Stimulated activated CD8-positive, alpha-beta memory T cell treated with anti-CD3 and anti-CD28 coated beads, Interleukin-4, amount 100 ng/mL, for 4 hours (primary cell): ENCODE results near the gene CABP2.
A peak's percentile ranks its signal among the peaks of the same experiment; 100 is the strongest.
"Not testable (repeated sequence)": the region's sequence is repeated elsewhere in the genome, so short reads cannot be mapped to it uniquely, and the experiment has no call there.

Experiments used
- DNase-seq, 2 donors: peaks; one replicate each; pipeline ENCODE4 v3.0.0-alpha.2; 2020; ENCODE audit warnings: low read depth in 2 of 2, low spot score in 1 of 2

The CABP2 gene

GRCh38 chr11:67495234-67496005, 27.8 kb downstream of the CABP2 start:
- no peak for DNase-seq

DNA sequence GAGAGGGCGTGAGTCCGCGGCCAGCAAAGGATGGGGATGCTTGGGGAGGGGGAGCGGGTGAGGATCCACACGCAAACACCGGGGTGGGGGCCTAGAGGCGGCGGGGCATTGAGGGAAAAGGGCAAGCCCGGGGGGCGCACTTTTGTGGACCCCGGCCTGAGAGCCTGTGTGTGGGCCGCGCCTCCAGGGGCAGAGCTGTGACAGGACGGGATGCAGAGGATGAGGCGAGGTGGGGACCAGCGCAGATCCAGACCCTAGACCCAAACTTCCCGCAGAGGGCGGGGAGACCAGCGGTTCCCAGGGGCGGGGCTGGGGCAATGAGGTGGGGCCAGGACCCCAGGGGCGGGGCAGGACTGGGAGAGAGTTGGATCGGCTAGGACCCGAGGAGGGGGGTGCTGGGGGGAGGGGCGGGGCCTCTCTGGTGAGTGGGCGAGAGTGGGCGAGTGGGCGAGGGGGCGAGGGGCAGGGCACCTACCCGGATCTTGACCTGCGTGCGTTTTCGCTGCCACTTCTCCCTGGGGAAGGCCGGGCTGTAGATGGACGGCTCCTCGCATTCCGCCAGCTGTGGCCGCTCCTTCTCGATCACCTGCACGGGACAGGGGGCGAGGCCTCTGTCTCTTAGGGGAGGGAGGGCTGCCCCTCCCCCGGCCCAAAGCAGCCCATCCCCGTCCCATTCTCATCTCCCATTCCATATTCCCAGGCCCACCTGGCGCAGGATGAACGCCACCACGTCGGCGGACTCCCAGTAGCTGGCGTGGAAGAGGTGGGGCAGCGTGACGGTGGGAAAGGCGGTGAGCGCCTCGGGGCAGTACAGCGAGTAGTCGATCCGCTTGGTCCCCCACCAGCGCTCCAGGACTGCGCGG, 28.6 kb downstream of the CABP2 start:
- DNase-seq = no peak

DNA sequence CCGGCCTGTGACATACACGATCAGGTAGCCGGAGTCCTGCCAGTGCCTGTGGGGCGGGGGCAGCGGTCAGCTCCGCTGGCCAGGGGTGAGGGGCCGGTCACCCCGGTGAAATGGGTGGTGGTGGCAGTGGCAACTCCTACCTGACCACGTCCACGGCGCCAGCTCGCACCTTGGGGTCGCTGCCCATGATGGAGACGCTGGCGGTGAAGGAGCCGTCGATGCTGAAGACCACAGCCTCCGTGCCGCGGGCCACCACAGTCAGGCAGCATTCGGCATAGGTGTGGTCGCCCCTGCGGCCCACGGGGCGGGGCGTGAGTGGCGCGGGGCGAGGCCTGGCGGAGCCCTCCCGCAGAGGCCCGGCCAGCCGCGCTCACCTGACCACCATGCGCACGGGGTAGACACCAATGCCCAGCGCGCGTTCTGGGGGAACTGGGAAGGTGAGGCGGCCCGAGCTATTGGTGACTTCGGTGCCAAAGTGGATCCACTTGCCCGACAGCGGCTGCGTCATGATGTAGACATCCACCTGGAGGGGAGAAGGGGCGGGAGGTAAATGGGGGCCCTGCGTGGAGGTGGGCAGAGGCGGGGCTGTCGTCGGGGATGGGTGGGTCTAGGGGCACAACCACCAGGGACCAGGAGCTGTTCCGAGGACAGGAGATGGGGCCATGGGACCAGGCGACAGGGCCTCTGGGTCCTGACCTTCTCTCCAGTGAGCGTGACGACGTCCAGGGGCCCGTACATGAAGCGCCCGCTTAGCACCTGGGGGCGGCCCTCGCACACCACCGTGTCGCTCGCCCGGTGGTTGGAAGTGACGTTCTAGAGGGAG, 29.5 kb downstream of the CABP2 start:
- DNase-seq = no peak

DNA sequence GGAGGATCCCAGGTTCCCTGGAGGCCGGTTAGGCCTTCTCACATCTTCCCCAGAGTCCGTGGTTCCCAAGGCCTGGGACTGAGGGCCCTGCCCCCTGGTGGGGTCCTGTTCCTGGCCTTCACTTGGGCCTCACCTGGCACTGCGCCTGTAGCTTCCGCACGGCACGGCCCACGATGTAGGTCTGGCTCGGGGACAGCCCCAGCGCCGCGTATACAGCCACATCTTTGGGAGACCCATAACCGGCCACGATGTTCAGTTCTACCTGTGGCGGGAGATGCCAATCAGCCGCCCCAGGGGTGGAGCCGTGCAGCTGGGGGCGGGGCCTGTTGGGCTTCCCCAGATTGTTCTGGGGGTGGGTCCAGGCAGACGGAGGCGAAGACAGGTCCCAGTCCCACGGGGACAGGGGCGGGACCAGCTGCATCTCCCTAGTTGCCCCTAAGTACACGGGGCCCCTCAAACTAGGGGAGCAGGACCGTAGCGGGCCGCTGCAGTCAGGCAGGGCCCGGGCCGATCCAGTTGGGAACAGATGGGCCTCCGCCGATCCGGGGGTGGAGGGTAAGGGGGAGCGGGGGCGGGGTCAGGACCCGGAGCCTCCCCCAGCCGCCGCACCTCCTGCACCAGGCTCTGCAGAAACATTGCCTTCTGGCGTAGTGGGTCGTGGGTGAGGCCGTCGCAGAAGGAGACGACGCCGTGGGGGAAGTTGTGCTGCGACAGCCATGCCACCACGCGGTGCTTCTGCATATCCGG, 30.3 kb downstream of the CABP2 start:
- DNase-seq = no peak

DNA sequence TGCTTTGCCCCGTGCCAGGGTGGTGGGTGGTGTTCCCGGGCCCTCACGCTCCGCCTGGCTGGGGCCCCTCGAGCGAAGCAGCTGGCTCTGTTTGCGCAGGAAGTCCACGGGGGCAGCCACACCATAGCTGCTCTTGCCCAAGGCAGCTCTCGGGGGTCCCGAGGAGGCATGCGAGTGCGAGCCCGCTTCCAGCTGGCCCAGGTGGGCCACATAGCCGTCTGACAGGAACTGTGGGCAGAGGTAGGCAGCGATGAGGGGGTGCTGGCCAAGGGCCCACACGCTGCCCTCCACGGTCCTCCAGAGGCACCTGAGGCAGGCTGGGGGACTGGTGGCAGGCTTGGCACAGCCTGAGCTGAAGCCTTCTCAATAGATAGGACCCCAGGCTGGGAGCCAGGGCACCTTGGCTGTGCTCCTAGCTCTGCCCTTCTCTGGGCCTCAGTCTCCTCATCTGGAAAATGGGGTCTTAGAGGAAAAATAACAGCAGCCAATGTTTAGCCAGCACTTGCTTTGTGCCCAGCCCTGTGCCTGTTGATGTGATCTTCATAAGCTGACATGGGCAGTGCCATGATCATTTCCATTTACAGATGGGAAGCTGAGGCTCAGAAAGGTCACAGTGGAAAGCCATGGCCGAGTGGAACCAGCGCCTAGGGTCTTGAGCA, 31.0 kb downstream of the CABP2 start:
- DNase-seq = no peak

DNA sequence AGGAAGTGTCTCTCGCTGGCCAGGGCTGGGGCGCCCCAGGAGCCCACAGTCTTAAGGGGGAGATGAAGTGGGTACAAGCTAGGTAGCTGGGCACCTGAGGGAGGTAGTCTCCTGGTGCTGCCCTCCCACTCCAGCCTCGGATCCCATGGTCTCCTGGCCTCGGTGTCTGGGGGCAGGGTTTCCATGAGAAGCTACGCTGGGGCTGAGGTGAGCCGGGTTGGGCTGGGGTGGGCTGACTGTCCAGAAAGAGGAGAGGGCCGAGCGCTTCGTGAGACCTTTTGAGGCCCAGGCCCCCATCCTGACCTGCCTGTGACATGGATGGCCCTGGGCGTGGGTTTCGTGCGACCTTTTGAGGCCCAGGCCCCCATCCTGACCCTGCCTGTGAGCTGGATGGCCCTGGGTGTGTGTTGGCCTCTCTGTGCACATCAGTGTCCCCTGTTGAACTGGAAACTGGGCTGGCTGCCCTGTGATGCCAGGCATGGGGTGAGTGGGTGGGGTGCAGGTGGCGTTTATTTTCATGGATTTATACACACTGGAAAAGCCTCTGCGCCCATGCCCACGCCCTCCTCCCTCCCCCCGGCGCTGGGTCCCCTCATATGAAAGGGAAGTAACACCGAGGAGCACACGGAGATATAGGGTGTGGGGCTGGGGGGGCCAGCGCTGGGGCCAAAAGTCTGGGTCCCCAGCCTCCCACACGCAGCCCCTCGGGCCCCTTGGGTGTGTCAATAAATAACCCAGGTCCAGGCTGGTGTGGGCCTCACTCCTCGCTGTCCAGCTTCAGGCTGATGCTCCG, 31.8 kb downstream of the CABP2 start:
- DNase-seq = no peak

DNA sequence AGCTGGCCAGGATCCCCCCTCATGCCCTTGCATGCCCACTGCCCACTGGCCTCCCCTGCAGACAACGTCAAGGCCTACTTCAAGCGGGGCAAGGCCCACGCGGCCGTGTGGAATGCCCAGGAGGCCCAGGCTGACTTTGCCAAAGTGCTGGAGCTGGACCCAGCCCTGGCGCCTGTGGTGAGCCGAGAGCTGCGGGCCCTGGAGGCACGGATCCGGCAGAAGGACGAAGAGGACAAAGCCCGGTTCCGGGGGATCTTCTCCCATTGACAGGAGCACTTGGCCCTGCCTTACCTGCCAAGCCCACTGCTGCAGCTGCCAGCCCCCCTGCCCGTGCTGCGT, 32.5 kb downstream of the CABP2 start:
- DNase-seq = no peak

- no peak for DNase-seq
Measured at GRCh38 chr11:67489885-67490726, 33.1 kb downstream of the CABP2 start.

DNA sequence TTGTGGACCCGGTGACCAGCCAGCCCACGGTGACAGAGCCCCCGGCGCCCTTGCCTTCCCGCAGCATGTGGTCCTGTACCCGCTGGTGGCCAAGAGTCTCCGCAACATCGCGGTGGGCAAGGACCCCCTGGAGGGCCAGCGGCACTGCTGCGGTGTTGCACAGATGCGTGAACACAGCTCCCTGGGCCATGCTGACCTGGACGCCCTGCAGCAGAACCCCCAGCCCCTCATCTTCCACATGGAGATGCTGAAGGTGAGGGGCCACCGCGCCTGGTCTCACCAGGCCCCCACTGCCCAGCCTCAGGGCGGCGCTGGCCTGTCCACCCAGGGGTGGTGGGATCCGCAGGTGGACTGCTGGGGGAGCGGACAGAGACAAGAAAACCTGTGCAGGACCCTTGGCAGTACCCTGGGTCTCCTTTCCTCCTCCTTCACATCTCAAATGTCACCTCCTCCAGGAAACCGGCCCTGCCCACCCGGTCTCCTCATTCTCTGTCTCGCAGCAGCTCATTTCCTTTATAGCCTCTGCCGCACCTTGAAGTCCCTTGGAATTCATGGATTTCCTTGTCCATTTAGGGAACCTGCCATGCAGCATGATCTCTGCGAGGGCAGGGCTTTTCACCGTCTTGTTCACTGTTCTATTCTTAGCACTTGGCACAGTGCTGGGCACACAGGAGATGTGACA, 33.9 kb downstream of the CABP2 start:
- DNase-seq = no peak

- no peak for DNase-seq
Measured at GRCh38 chr11:67486481-67487195, 36.6 kb downstream of the CABP2 start.

- not testable (repeated sequence) for DNase-seq
Measured at GRCh38 chr11:67485873-67486361, 37.3 kb downstream of the CABP2 start.

DNA sequence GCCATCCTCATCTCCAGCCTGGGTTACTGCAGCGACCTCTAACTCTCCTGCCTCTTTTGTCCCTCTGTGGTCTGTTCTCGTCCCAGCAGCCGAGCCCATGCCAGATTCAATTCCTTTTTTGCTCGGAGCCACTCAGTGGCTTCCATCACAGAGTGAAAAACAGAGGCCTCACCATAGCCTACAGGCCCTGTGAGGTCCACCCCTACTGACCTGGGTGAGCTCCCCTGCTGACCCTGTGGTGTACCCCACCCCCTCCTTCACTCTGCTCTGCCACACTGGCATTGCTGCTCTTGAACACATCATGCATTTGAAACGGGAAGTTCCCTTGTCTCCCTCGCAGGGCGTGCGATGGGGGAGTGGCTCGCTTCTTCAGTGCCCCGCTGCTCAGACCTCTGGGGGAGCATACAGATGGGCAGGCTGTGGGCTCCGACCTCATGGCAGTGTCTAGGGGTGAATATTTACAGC, 38.4 kb downstream of the CABP2 start:
- no peak for DNase-seq

DNA sequence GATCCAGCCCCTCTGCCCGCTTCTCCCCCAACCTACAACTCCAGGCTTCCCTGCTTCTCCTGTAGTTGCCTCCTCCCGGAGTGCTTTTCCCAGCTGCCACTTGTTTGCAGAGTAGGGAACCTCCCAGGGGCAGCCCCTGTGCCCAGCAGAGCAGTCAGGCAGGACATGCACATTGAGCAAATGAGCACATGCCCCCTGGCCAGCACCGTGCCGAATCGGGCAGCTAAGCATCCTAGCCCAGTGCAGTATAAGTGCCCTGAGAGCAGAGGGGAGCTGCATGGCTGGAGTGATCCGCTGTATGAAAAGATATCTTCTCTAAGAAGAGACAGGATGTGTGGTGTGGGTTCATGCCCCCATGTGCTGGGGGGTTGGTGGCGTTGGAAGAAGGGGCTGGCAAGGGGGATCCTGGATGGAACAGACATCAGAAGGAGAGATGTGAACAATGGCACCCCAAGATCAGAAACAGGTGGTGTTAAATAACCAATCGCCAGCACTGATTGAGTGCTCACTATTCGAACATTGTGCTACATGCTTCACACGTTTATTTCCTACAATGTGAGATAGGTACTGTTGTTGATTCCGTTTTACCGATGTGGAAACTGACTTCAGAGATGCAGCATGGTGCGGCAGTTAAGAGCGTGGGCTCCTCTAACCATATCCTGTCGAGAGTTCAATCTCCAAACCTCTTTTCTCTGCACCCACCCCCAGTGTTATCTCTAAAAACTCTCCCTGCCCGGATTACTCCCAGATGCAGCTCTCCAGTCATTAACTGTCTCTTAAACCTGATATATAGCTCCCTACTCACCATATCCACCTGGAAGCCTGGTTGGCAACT, 39.2 kb downstream of the CABP2 start:
- DNase-seq = no peak

DNA sequence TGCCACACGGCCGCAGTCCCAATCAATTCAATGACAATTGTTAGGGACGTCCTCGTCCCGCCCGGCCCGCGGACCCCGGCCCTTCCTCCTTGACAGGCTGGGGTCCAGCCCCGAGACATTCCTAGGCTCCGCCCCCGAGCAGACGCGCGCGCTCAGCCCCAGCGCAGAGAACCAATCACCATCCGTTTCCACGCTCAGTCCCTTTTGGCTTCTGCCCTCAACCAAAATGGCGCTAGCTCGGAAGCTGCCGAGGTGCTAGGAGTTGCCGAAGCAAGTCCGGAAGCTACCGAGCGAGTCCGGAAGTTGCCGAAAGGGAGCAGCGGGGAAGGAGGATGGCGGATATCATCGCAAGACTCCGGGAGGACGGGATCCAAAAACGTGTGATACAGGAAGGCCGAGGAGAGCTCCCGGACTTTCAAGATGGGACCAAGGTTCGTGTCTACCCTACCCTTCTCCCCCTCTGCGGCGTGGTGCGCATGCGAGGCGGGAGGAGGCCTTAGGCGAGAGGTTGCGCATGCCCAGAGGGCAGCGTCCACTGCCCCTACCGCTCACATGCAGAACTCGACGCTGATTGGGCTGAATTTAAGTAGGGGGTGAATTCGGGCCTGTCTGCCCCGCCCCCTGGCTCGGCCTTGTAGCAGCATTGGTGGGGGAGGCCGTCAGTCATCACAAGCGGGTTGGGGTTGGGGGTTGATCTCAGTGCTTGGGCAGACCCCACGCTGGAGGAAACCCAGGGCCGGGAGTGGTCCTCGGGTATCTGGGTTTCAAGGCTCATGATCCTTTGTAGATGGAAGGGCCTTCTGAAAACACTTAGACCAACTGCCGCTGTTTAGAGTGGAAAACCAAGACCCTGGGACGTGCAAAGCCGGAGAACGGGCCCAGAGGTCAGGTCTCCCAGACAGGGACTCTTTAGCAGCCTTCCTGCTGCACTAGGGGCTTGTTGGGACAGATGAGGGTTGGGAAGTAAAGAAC, 40.1 kb downstream of the CABP2 start, which contains the start of gene AIP:
Gene AIP (plus strand): TSS at position 200 of the 972 bp plus-strand sequence. CDS start 133 bp downstream, at position 333.
- peak; percentile 89 to 93 for DNase-seq

- DNase-seq = no peak
Measured at GRCh38 chr11:67482275-67482826, 40.9 kb downstream of the CABP2 start.
